NCI-H1417 treated with DMSO at 0.1 percent for 48 hours (cell line): Measurements from ENCODE around the gene CCDC134.

Experiments
- DNase-seq: peaks from one replicate; lab custom pipeline; 2025; lab: John Stamatoyannopoulos, UW

Gene CCDC134

DNA sequence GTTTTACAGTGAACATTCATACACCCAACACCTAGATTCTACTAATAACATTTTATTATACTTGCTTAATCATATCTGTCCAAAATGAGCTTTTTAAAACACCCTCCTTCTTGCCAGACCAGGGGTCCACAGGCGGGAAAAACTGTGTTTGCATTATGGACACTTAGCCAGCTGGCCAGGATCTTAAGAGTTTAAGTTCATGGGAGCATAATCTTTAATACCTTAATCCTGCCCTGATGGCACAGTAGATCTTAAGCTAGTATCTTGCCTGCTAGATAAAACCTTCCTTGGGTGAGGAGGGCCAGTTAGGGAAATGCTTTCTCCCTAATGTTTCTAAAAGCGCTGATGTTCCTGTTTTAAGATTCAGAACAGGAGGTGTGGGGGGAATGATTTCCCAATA is 13.1 kb upstream of the CCDC134 start:
- DNase-seq, result no peak

DNA sequence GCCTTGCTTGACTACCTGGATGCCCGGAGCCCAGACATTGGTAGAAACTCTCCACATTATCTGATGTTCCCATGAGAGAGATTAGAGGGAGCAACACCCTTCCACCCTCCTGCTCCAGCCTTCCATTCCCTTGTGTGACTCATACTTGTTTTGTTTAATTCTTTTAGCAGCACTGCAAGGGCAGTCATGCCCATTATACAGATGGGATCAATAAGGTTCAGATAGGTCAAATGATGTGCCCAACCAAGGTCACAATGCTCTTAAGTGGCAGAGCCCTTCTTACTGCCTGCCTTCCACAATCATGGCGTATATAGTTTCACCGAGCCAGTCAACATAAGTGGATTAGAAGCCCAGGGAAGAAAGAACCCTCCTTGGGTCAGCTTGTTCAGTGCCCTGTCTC is 6.6 kb upstream of the CCDC134 start:
- DNase-seq, result no peak

DNA sequence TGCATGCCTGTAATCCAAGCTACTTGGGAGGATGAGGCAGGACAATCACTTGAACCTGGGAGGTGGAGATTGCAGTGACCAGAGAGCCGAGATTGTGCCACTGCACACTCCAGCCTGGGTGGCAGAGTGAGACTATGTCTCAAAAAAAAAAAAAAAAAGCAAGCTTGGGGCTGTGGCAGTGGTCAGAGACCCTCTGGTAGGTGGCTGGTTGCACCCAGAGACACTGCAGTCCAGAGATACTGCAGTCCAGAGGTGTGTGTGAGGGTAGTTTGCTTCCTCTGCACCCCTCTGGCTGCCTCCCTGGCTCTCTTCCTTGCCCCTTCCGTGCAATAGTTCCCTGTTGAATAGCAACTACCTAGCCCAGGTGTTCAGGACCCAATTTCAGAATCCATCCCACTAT is 1.7 kb upstream of the CCDC134 start:
- no peak for DNase-seq

DNA sequence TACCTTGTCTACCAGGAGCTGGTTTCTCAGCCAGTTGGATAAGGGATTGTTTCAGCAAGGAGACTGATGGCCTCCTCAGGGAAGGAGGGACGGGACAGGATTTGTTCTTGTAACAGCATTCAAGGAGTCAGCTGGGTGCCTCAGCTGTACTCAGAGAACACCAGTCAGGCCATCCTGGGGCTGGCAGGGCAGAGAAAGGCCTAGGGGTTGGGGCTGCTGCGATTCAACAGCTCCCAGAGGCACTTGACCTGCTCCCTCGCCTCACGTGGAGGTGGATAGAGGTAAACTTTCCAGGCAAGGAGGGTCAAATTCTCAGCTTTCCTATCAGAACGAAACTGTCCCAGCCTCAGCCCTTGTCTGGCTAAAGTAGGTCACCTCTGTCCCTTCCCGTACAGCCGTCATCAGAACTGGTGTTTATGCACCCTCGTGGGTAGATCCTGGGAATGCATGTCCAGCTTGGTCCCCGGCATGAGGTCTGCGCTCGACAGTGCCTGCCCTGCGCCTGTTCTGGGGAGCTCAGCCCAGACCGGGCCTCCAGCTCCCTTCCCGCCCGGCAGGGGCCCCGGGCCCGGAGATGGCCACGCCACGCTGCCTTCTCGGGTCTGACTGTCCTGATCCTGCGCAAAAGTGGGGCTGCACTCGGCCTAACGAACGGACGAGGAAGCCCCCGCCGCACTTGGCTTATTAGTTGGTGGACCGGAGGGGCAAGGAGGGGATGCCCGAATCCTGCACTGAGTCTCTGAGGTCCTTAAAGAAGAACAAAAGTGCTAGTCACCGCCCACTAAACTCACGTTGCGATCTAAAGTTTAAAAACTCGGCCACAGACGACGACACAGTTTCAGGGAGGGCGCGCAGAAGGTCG is 762 bp upstream of the CCDC134 start:
- DNase-seq, result no peak

DNA sequence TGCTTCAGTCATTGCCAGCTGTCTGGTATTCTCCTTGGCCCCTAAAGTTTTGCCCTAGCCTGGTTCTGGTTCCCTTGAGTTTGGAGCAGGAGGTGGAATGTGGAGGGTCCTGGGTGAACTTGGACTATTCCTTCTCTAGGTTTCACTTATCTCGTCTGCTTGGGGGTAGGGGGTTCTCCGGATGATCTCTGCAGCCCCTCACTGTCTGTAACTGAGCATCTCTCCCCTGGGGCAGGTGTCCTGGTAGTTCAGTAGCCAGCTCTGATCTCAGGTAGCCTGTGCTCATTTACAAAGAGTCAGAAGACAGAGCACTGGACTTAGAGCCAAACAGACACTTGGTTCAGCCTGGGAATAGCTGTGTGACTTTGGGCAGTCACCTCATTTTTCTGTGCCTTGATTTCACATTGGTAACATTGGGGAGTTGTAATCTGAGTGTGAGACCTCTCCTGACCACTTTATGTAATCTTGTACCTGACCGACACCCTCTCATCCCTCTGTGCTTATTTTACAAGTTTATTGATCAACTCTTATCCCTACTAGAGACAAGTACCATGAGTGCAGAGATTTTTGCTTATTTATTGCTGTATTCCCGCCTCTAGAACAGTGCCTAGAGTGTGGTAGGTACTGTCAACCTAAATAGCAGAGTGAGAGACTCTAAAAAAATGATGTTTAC is 804 bp downstream of the CCDC134 start:
- DNase-seq, result no peak

DNA sequence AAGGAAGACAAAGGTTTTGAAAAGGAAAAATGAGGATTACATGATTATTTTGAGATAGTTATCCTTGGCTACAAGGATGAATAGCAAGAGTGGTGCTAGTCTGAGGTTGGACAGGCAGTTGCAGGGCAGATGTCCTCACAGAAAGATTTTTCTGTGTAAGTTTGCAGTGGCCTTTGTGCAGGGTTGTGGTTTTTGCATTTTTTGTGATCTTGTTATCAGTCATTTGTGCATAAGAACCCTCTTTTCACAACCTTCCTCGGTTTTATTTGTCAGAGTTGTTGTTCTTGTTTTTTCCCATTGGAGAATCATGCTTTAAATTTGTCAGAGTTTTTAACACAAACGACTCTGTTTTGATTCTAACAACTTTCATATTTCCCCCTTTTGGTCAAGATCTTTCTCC is 1.4 kb downstream of the CCDC134 start:
- DNase-seq, result no peak

DNA sequence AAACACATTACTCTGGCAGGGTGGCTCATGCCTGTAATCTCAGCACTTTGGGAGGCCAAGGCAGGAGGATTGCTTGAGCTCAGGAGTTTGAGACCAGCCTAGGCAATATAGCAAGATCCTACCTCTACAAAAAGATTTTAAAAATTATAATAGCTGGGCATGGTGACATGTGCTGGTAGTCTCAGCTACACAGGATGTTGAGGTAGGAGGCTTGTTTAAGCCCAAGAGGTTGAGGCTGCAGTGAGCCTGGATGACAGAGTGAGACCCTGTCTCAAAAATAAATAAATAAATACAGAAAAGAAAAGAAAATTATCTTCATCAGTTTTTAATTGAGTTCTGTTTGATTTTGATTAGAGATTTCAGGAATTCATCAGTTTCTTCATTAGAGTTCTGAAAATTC is 5.2 kb downstream of the CCDC134 start:
- no peak for DNase-seq

DNA sequence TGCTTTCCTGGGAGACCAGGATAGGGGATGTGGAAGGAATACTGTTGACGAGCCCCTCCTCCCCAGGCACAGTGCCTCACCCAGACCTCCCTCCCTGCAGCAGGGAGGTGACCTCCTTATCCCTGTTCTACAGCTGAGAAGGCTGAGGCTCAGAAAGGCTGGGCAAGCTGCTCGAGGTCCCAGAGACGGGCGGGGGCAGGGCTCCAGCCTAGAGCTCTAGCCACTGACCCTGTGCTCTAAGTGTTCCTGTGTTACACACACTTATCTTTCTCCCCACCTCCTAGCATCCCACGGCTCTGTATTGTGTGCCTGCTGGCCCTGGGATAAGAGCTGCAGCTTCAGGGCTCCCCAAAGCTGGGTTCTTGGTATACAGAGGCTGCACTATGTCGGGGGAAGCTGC is 7.9 kb downstream of the CCDC134 start:
- DNase-seq, result no peak

DNA sequence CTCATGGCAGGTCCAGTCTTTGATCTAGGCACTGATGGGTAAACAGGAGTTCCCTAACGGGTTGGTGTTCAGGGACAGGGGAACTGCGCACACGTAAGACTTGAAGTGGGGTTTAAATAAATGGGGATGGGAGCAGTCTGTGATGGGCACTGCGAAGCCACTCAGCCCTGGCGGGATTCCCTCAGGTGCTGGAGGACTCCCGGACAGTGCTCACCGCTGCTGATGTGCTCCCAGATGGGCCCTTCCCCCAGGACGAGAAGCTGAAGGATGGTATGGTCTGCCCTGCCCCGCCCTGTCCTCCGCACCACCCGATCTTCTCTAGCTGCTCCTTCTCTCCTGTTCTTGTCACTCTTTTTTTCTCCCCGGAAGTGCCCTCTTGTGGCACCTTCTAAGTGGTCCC is 9.5 kb downstream of the CCDC134 start:
- DNase-seq, result no peak

DNA sequence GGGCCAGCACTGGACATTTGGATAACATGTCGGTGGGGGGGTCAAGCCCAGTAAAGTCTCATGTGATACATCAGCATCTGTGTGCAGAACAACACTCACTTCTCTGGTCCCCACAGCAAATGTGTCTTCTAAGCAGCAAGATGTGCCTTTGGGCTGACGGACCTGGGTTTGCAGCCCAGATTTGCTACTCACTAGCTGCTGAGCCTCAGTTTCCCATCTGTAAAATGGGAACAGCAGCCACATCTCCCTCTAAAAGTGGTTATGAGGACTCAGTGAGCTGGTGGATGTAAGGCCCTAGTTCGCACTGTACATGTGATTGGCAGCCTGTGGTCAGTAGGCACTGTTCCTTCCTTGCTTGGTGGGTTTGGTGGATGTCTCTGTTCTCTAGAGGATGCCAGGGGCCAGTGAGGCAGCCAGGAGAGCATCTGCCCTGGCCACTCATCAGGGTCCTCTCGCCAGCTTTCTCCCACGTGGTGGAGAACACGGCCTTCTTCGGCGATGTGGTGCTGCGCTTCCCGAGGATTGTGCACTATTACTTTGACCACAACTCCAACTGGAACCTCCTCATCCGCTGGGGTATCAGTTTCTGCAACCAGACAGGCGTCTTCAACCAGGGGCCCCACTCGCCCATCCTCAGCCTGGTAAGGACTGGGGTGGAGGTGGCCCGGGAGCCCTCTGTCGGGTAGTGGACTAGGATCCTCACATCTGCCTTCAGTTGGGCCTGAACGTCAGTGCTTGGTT is 12.5 kb downstream of the CCDC134 start:
- no peak for DNase-seq

DNA sequence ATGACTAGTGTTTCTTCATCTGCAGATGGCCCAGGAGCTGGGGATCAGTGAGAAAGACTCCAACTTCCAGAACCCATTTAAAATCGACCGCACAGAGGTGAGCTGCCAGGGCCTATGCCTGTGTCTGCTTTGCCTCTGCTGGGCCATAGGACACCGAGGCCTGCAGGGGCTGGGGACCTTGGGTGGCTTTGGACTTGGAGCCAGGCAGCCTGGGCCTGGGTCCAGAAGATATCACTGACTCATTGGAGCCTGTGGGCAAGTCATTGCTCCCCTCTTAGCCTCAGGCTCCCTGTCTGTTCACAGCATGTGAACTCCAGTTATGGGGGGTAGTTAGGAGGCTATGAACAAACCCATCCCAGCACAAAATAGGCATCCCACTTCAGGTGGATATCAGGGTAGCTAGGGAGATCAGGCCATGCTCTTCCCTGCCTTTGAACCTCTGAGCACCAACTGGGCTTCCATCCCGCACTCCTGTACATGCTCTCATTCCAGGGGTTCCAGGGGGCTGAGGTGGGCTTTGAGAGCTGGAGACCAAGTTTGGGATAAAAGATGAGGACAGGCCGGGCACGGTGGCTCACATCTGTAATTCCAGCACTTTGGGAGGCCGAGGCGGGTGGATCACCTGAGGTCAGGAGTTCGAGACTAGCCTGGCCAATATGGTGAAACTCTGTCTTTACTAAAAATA is 13.4 kb downstream of the CCDC134 start:
- no peak for DNase-seq

DNA sequence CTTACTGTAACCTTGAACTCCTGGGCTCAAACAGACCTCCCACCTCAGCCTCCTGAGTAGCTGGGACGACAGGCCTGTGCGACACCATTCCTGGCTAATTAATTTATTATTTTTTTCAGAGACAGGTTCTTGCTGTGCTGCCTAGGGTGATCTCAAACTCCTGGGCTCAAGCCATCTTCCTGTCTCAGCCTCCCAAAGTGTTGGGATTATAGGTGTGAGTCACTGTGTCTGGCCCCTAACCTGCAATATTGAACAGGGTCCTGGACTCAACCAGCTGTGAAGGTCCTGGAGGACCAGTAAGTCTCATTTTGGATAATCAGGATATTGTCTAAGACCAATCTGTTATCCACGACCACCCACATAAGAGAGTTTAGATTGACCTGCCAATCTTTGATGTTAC is 15.2 kb downstream of the CCDC134 start:
- DNase-seq, result no peak

DNA sequence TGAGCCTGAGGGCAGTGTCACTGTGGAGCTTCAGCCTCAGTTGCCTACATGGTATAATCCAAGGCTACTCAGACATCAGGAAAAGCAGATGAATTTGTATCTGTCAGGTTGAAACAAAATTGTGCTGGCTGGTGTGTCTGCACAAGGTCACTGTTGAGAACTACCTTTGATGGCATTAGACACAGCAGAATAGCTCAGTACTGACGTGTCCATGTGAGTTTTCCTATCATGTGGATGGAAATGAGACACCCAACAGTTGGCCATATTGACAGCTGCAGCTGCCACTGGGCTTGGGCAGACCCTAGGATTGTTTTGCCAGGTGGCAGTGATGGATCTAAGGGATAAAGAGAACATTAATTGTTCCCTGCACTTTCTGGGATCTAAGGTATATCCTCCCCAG is 15.8 kb downstream of the CCDC134 start:
- no peak for DNase-seq

DNA sequence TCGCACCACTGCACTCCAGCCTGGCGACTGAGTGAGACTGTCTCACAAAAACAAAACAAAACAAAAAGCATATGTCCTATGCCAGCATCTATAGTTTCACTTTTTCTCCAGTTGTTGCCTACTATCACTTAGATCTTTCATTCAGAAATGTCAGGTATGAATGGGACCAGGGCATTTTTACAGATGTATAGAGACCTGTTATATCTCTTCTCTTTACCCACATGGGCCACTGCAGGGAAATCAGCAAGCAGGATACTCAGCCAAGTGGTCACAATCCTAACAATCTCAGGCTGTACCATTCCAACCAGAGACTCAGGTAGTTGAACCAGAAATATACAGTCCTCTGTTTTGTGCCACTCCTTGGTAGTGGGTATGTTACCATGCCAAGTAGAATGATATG is 16.4 kb downstream of the CCDC134 start:
- DNase-seq, result no peak

DNA sequence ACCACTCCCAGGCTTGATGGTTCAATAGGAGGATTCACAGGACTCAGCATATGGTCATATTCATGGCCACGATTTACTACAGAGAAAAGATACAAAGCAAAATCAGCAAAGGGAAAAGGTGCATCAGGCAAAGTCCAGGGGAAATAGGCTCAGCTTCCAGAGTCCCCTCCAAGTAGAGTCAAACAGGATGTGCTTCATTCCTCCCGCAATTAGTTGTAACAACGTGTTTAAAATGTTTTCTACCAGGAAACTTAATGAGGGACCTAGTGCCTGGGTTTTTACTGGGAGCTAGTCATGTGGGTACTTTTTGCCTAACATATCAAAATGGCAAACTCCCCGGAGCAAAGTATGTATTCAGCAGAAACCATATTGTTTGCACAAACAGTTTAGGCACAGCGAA is 17.5 kb downstream of the CCDC134 start:
- DNase-seq, result no peak

DNA sequence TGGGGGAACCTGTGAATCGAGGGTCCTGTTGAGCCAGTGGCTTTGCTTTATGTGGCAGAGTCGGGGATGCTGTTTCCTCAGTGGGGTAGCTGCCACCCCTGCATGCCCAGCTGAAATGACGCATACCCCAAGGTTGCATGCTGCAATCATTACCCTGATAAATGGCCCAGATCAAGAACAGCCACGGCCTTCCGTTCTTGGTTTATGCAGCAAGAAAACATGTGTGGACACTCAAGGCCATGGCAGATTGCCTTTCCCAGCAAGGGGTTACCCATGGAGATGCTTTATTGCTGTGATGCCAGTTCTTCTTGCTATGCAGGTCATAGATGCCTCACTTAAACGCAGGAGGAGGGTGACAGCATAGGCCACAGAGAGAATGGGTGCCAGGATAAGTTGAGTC is 18.1 kb downstream of the CCDC134 start:
- DNase-seq, result no peak

DNA sequence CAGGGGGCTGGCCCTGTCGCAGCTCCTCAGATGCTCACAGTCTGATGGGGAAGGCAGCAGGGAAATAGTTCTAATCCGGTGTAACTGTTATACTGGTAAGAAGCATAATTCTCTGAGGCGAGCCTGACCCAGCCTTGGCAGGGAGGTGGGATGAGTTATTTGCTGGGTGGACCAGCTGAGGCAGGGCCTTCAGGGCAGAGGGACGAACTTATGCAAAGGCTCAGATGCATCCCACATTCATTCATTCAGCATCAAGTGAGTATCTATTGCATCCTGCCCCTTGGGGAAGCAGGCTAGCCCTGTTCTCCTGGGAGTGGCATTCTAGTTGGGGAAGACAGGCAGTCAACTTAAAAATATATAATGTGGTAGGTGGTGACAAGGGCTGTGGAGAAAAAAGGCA is 18.8 kb downstream of the CCDC134 start:
- DNase-seq, result no peak

DNA sequence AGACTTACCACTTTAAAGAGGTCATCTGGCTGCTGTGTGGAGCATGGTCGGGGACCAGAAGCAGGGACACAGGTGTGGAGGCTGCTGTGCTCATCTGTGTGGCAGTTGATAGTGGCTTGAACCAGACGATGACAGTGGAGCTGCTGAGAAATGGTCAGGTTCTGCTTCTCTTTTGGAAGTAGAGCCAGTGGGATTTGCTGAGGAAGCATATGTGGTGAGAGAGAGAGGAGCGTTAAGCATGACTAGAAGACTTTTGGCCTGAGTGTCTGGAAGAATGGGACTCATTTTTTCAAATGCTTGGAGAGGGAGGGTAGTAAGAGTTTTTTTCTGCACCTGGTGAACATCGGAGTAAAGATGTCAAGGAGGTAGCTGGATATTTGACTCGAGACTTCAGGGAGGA is 20.0 kb downstream of the CCDC134 start:
- no peak for DNase-seq

DNA sequence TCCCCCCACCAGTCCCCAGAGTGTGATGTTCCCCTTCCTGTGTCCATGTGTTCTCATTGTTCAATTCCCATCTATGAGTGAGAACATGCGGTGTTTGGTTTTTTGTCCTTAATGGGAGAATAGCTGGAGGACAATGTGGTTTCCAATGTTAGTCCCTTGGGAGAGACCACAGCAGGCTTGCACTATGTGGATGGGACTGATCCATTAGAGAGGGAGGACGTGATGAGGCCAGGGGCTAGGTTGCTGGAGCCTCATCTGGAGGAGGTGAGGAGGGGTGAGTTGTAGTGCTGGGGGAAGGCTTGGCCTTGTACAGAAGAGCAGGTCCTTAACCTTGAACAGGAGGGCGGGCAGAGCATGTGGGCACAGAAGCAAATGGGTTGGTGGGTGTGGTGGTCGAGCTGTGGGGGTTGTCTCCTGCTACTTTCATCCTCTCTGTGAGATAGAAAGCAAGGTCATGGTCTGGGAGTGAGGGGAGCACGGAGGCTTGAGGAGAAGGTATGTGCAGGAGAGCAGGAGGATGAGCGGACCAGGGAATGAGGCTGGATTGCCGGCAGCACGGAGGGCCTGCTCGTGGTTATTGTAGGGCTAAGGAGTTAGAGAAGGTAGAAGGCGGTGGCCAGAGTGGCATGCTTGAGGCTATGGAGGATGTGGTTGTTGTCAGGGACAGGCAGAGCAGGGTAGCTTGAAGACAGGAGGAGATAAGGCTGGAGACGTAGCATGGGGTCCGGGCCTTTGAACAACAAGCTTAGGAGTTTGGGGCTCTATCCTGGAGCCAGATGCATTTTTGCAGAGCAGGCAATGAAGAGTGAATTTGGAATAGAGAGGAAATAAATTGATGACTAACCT is 21.2 kb downstream of the CCDC134 start:
- no peak for DNase-seq

DNA sequence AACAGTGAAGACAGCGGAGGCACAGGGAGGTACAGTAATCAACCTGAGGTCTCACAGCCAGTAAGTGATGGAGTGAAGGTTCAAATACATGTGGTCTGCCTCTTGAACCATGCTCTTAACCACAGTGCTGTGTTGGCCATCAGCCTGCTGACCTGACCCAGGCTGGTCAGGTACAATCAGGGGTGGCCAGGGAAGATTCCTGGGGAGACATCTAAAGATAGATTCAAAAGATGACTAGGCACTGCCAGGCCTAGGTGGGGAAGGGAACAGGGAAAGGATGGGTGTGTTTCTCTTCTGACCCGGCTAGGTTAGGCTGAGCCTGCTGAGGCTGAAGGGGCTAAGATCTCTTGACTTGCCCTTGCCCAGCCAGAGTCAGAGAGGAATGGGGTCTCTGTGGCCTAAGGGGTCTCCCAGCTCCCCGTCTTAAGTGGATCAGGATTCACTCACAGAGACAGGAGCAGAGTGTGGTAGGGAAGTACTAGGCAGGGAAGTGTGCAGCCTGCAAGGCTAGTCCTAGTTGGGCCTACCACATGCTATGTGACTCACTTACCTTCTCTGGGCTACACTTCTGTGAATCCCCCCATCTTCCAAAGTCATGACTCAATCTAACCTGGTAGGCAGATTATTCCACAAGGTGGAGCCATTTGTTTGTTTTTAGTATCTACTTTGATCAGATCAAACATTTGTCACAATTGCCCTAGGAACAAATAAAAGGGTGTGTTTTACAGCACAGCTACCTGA is 22.0 kb downstream of the CCDC134 start:
- DNase-seq, result no peak

DNA sequence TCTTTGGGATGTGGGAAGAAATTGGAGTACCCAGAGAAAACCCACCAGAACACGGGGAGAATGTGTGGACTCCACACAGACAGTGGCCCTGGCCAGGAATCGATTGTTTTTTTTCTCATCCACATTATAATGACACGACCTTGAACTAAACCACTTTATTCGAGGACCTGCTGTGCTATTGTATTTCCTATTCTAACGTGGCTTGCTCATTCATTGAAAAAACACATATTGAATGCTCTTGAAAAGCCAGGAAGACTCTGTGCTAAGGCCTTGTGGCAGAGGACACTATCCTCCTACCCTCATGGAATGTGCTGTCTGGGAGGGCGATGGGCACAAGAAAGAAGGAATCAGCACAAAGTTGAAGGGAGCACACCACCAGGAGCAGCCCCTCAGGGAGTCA is 23.3 kb downstream of the CCDC134 start:
- no peak for DNase-seq
